ENCODE measurements around the gene RIMS3.
A peak's percentile ranks its signal among the peaks of the same experiment; 100 is the strongest.

Gene RIMS3

DNA sequence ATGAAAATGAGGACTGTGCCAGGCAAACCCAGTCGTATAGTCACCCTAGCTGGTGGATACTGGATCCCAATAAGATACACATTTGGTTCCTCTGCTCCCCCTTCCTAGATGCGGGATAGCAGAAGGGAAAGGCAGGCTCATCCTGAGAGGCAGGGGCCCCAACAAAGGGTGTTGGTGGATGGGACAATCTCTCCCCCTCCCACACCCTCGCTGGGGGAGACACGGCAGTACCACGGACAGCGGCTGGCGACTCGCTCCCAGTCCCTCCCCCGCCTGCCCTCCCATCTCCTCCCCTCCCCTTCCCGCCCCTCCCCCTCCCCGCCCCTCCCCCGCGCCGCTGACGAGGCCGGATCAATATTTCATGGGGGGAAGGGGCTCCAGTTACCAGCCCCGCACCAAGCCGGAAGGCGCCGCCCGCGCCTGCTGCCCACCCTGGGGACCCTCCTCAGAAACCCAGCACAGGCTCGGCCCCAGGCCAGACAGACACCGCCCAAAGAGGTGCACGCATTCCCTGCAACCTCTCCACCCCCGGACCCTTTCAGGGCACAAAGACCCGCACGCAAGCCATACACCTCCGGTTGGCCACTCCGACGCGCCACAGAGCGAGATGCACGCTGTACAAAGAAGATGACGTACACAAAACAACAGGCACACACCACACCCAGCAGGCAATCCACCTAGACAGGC, 11.5 kb downstream of the RIMS3 start:
- DNase-seq, result no peak

GRCh38 chr1:40652979-40653378, 12.5 kb downstream of the RIMS3 start:
- DNase-seq, result no peak

- DNase-seq, result no peak
These were observed 13.0 kb downstream of the RIMS3 start for GRCh38 chr1:40652468-40652867.

- peak in 3 of 51 donors; percentile 15 to 61 (median 38) for DNase-seq
These were observed 14.2 kb downstream of the RIMS3 start for GRCh38 chr1:40651138-40651857.

GRCh38 chr1:40650075-40650474, 15.4 kb downstream of the RIMS3 start:
- no peak for DNase-seq

GRCh38 chr1:40649592-40649930, 15.9 kb downstream of the RIMS3 start:
- DNase-seq, result peak in 8 of 51 donors; percentile 7 to 39 (median 22)

- no peak for DNase-seq
These were observed 16.4 kb downstream of the RIMS3 start for GRCh38 chr1:40648928-40649591.

DNA sequence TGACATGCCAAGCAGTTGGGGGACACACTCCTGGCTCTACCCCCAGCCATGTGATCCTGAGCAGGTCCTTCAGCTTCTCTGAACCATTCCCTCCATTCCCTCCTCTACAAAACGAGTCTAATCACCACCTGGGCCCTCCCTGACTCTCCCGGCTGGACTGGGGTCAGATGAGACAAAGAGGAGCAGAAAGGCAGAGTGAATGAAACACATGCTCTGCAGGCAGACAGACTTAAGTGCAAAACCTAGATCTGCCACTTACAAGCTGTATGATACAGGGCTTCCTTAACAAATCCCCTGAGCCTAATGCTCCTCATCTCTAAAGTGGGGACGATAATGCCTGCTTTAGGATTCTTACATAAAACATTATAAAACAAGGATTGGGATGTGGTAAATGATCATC, 17.3 kb downstream of the RIMS3 start:
- DNase-seq, result no peak

DNA sequence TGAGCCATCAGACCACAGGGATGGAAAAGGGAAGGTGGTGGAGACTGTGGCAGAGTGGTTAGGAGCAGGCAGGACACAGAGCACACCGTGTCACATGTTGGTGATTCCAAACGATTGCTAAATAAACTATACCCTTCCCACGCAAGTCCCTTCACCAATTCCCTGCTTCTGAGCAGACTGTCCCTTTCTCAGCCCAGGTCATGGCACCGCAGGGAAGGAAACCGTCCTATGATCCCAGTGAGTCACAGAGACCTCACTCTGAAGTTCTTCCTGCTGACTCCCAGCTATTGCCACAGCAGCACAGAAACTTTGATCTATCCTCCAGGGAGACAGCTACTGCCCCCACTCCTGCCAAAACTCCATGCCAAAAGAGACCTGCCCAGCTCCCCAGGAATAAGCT, 19.2 kb downstream of the RIMS3 start:
- DNase-seq, result no peak

DNA sequence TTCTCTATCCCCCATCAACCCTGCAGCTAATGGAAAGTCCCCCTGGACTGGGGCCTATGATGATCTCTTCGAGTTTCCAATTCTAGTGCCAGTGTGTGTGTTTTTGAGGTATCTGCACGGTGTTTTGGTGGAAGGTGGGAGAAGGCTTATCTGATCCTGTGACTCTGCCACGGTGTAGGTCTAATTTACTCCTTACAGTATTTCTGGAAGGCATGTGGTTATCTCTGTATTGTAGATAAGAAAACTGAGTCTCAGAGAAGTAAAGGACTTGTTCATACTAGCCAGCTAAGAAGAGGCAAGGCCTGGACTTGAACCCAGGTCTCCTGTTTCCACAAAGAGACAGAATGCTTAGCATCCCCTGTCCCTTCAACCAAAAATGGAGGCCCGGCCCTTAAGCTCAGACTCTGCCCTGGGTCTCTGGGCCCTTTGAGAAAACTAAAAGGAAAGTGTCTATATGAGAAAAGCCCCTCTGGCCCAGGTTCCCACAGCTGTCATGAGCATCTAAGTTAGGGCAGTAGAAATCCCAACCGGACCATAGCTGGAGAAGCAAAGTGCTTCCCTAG, 20.3 kb downstream of the RIMS3 start:
- DNase-seq, result no peak

DNA sequence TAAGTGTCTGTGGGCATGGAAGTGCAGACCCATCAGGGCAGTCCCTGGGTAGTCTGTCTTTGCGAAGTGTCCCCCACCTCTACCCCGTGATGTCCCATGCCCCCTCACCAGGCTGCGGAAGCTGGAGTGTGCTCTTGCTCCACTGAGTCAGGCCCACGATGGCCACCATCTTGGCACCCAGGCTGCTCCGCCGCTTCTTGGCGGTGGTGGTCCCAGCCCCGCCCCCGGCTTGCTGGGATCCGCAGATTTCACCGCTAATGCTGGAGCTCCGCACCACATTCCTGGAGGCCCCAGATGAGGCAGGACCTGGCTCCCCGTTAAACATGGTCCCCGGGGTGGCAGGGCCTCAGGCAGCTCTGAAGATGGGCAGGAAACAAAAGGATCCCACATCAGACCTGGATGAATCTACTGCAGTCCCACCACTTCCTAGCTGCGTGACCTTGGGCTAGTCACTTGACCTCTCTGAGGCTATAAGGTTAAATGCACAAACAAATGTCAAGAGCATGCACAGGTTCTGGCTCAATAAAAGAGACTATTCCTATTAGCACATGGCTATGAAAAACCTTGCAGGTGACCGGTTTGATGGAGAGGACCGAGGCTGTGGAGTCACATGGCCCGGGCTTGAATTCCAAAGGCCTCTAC, 23.8 kb downstream of the RIMS3 start:
- no peak for DNase-seq

- DNase-seq, result peak in 1 of 51 donors; percentile 19
These were observed 25.0 kb downstream of the RIMS3 start for GRCh38 chr1:40640314-40641076.

- no peak for DNase-seq
These were observed 27.1 kb downstream of the RIMS3 start for GRCh38 chr1:40638097-40639036.

DNA sequence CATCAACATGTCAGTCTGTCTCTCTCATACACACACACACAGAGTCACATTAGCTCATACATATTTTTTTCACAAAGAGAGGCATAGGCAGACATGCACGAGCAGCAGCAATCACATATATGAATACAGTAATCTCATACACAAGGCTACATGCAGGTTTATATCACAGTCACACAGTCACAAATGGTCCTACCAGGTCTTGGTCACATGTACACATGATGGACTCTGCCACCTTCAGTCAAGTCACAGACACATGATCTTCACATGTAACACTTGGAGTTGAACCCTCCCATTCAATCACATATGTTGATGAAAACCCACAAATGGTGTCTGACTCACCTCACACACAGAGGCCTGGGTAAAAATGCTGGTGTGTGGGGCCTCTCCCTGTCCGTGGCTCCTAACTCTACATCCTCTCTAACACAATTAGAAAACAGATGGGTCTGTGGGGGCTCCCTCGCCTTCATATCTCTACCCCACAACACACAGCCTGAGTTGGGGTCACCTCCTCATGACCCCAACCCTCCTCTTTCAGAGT, 27.9 kb downstream of the RIMS3 start:
- no peak for DNase-seq

DNA sequence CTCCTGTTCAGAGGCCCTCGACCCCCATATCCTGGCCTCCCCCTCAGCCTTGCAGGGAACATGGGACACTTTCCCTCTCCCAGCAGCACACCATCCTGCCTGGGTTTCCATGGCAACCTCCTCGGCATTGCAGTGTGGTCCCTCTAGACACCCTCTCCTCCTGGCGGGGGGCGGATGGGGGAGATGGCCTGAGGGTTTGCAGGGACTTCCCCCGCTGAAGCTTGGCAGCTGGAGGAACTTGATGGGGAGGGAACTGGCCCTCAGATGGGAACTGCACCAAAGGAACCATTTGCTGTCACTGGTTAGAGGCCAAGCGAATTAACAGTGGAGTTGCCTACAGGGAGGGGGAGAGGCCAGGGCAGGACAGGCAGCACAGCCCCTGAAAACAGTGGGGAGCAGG, 28.7 kb downstream of the RIMS3 start:
- peak in 3 of 51 donors; percentile 15 to 23 (median 23) for DNase-seq

- no peak for DNase-seq
These were observed 29.6 kb downstream of the RIMS3 start for GRCh38 chr1:40635763-40636500.

DNA sequence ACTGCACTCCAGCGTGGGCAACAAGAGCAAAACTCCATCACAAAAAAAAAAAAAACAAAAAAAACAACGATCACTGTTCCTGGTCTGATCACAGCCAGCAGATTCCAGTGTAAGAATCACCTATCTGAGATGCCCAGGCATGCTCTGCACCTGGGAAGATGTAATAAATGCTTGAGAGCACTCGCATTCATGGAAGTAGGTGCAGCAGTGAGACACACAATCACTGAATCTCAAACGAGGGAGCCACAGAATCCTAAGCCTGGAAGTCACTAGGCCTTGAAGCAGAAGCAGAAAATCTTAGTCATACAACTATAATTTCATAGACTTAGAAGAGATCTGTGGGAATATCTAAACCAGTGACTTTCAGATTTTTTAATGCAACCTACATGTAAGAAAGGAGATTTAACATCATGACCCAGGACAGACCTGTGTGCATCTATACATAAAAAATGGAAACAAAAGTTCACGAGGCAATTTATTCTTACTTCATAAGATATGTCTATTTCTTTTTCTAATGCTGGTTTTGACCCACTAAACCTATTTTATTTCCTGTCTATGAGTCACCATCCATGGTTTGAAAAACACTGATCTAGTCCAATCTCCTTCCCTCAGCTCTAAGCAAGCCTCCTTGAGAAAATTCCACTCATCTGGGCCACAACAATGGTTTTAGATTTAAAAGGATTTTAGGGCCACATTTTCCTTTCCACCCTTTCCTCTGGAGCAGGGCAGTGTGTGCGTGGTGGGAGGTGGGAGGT, 30.4 kb downstream of the RIMS3 start:
- no peak for DNase-seq

DNA sequence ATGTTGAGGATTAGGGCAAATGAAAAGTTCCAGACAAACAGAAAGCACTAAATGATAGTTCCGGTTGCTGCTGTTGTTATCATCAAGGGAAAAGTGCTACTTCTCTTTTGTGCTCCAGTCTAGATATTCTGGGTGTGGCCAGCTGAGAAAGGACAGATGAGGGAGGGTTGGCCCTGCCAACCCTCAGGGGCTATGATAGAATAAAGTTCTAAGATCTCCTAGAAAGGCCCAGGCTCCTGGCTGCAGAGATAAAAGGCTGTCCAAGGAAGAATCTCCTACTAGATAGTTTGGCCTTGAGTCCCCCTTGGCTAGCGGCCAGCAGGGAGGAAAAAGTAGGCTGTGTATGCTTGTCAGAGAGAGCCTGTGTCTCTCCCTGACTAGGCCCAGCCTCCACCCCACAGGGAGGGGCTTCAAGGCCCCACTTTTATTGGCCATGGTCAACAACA, 31.5 kb downstream of the RIMS3 start:
- DNase-seq, result peak in 5 of 51 donors; percentile 9 to 24 (median 14)

Data from hypothalamus (tissue), 51 donors.